ENCODE data around the gene ENTPD6.

DNA sequence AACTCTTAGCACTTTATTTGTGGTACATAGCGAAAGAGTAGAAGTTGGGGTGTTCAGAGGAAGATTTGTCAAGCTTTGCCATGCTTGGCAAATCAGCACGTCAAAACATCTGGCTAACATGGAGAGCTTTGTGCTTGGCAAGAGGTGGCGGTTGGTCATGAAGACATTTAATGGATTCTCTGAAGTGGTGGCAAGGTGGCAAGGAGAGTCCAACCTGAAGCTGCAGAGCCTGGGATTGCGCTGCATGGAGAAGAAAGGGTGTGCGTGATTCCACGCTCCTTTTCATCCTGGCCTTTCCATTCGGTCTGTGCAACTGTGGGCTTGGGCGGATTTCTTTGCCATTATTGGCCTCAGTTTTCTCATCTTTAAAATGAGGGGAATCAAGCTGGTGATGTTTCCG, 55.5 kb downstream of the ENTPD6 start:
- TF ChIP-seq CTCF (IDR thresholded peaks at IDR 0.05) (no peak), POLR2A (IDR thresholded peaks at IDR 0.05) (no peak), EP300 (IDR thresholded peaks at IDR 0.05) (no peak)

Measured in ovary (tissue), 3 donors.